ENCODE results near the gene CYS1. TPM values are rescaled to one million over a fixed set of nuclear protein-coding genes. Genes with fewer than 3 reads are reported as not detected.

The CYS1 gene
- total and polyA plus RNA-seq, 2 of the 8 experiments (the other 6 are each of a cell fraction or from before 2014, with no cell fraction given): 0.09 to 0.13 TPM

- Histone ChIP-seq H2BK12ac (ENCODE audit: low read depth, low read length) (no peak overlapping the region), H3K36me3 (ENCODE audit: control insufficient read depth in 2 of 4, insufficient read depth in 4 of 4, low read length in 3 of 4) (no peaks in the 10 kb centered on the region), H3K23ac (ENCODE audit: insufficient read length) (no peak overlapping the region), H2AK5ac (ENCODE audit: low read depth, low read length) (no peak overlapping the region), H3K4me1 (replicated peaks in 1 of 4; ENCODE audit: control insufficient read depth in 3 of 4, insufficient read depth in 4 of 4, low read length in 3 of 4) (no peaks in the 10 kb centered on the region), H2AFZ (ENCODE audit: low read length) (no peak overlapping the region), H2BK5ac (ENCODE audit: low read depth, low read length) (no peak overlapping the region), H2BK120ac (replicated peaks; ENCODE audit: low read depth, low read length) (no peak overlapping the region), H4K5ac (ENCODE audit: insufficient read length, low read depth, low read length) (no peak overlapping the region), H3K79me1 (ENCODE audit: low read depth, low read length) (no peaks in the 10 kb centered on the region), H3K56ac (replicated peaks; ENCODE audit: insufficient read length, low read depth, low read length) (no peak overlapping the region), H2BK15ac (ENCODE audit: low read length) (no peak overlapping the region), H3K14ac (ENCODE audit: insufficient read length) (no peak overlapping the region), H3K9ac (replicated peaks in 1 of 4; ENCODE audit: extremely low read depth in 1 of 4, low read depth in 3 of 4, low read length in 3 of 4) (no peak overlapping the region), H3K79me2 (ENCODE audit: control insufficient read depth in 1 of 2, insufficient read depth in 2 of 2, low read length in 2 of 2) (no peaks in the 10 kb centered on the region), H3K27ac (ENCODE audit: low read depth, low read length) (no peak overlapping the region), H3K23me2 (ENCODE audit: low read depth, low read length) (no peaks in the 10 kb centered on the region; the same call in 1 of the 2 replicates), H4K20me1 (replicated peaks in 1 of 2; ENCODE audit: control insufficient read depth in 1 of 2, insufficient read depth in 2 of 2, low read length in 2 of 2) (peaks cover 0 to 2% of the 10 kb centered on the region in 2 experiments), H3K4ac (replicated peaks; ENCODE audit: insufficient read length, low read depth, low read length) (no peak overlapping the region), H2BK20ac (ENCODE audit: low read length) (no peak overlapping the region), H3K4me2 (ENCODE audit: insufficient read depth in 1 of 2, low read depth in 2 of 2, low read length in 2 of 2) (no peak overlapping the region), H3K18ac (ENCODE audit: extremely low read depth, low read length) (no peak overlapping the region), H3K27me3 (replicated peaks in 1 of 4; ENCODE audit: control insufficient read depth in 3 of 4, extremely low read depth in 1 of 4, insufficient read depth in 3 of 4, low read length in 3 of 4) (no peaks in the 10 kb centered on the region), H3K4me3 (ENCODE audit: extremely low read depth in 1 of 4, insufficient read depth in 2 of 4, low read depth in 3 of 4, low read length in 4 of 4) (no peak overlapping the region), H3K9me3 (ENCODE audit: insufficient read depth in 2 of 2, low read depth in 1 of 2, low read length in 1 of 2) (peaks cover 0 to 2% of the 10 kb centered on the region in 2 experiments; a peak in 1 of 4 replicates), H4K91ac (replicated peaks; ENCODE audit: insufficient read length, low read length) (no peak overlapping the region), H4K8ac (ENCODE audit: extremely low read depth, insufficient read depth, low read length) (no peak overlapping the region)
- no peak for FAIRE-seq
- DNase-seq (ENCODE audit: low read depth in 1 of 2, low spot score in 2 of 2): no peak
- 88% methylated on average over 19 of the region's 19 CpGs; no CpG with 5 or more reads in 1 of the 2 experiments for WGBS, 2 experiments (ENCODE audit: extremely low coverage in 1 of 2, insufficient coverage in 1 of 2, insufficient read length in 1 of 2, insufficient replicate concordance in 2 of 2, low coverage in 1 of 2, low lambda C conversion rate in 2 of 2, missing lambda C conversion rate in 1 of 2)
- ChIA-PET POLR2A (ENCODE audit: partially characterized antibody) (no interaction called here), CTCF (ENCODE audit: partially characterized antibody) (interaction anchor here (1.0 to 4.5 kb wide), 7 partner anchors 13 to 213 kb away, joined by 3 to 23 read pairs (median 3); no protein-coding TSS in a partner anchor)
- TF ChIP-seq SAP30 (IDR thresholded peaks at IDR 0.05; ENCODE audit: insufficient read depth, insufficient replicate concordance, low read length) (no peak), JUN (IDR thresholded peaks at IDR 0.05; ENCODE audit: low read depth, low read length) (no peak), TEAD4 (IDR thresholded peaks at IDR 0.05; ENCODE audit: low read depth, low read length) (no peak), USF2 (IDR thresholded peaks at IDR 0.05; ENCODE audit: low read length) (no peak), HDAC2 (IDR thresholded peaks at IDR 0.05; ENCODE audit: borderline replicate concordance in 1 of 2, low read depth in 2 of 2, low read length in 2 of 2) (no peak), RXRA (IDR thresholded peaks at IDR 0.05; ENCODE audit: insufficient read depth, low read depth, low read length) (no peak), CHD2 (IDR thresholded peaks at IDR 0.05; ENCODE audit: low read length) (no peak), HDAC6 (IDR thresholded peaks at IDR 0.05; ENCODE audit: low read depth, low read length) (no peak), SIN3A (conservative IDR thresholded peaks at IDR 0.05 in 1 of 2, IDR thresholded peaks at IDR 0.05 in 1 of 2; ENCODE audit: low read depth in 1 of 2, low read length in 2 of 2) (no peak), RAD21 (IDR thresholded peaks at IDR 0.05 in 1 of 2, conservative IDR thresholded peaks at IDR 0.05 in 1 of 2; ENCODE audit: low read depth in 2 of 2, low read length in 2 of 2) (no peak), SIRT6 (IDR thresholded peaks at IDR 0.05; ENCODE audit: low read length) (no peak), GTF2F1 (IDR thresholded peaks at IDR 0.05; ENCODE audit: borderline replicate concordance, low read depth, low read length) (no peak)
Measured at GRCh38 chr2:10009271-10009810, 70.9 kb downstream of the CYS1 start.

All from H1 (cell line).